Body of pancreas (tissue), 4 donors: ENCODE results near the gene SCGB2B2.

Experiments
- POLR2A ChIP-seq, 3 donors: fragments of 450-650 bp; IDR thresholded peaks; one replicate each; pipeline ENCODE4 v1.6.1; 2016; ENCODE audit warnings: antibody characterized with exemption in 3 of 3, mild to moderate bottlenecking in 2 of 3
- TF ChIP-seq, protein P1 (sequence below), 7 experiments: fragments of 450-650 bp in 4 of 7; fragments of 200-600 bp in 3 of 7; sonication (generic) in 3 of 7; IDR thresholded peaks; one replicate each; pipeline ENCODE4 v1.5.1; 2016 to 2019; ENCODE audit warnings: antibody characterized with exemption in 7 of 7

DNA sequence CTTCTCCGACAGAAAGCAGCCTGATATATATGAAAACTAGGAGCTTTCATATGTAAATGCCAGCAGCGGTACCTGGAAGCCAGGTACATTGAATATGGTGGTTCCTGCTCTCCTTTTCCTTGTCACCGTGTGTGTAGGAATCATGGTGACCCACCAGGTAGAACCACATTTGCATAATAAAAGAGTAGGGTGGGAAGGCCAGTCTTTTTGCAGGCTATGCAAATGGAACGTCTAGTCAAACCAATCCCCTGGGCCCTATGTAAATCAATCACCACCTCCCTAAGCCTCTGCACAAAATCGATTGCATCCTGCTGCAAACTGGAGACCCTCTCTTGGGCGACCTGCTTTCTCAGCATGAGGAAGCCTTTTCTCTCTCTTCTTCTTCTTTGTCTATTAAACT lies 34.9 kb upstream of the SCGB2B2 start:
- TF ChIP-seq, protein P1, sequence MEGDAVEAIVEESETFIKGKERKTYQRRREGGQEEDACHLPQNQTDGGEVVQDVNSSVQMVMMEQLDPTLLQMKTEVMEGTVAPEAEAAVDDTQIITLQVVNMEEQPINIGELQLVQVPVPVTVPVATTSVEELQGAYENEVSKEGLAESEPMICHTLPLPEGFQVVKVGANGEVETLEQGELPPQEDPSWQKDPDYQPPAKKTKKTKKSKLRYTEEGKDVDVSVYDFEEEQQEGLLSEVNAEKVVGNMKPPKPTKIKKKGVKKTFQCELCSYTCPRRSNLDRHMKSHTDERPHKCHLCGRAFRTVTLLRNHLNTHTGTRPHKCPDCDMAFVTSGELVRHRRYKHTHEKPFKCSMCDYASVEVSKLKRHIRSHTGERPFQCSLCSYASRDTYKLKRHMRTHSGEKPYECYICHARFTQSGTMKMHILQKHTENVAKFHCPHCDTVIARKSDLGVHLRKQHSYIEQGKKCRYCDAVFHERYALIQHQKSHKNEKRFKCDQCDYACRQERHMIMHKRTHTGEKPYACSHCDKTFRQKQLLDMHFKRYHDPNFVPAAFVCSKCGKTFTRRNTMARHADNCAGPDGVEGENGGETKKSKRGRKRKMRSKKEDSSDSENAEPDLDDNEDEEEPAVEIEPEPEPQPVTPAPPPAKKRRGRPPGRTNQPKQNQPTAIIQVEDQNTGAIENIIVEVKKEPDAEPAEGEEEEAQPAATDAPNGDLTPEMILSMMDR (IDR thresholded peaks at IDR 0.05): no peak
- no peak for TF ChIP-seq POLR2A (IDR thresholded peaks at IDR 0.05)
